Measurements from ENCODE around the gene NMUR1.

Gene NMUR1

GRCh38 chr2:231554327-231554726 is 24.1 kb upstream of the NMUR1 start:
- no peak for DNase-seq (ENCODE audit: low spot score)

- DNase-seq (ENCODE audit: low spot score) = no peak
Observed at GRCh38 chr2:231552752-231553151, 22.5 kb upstream of the NMUR1 start.

DNA sequence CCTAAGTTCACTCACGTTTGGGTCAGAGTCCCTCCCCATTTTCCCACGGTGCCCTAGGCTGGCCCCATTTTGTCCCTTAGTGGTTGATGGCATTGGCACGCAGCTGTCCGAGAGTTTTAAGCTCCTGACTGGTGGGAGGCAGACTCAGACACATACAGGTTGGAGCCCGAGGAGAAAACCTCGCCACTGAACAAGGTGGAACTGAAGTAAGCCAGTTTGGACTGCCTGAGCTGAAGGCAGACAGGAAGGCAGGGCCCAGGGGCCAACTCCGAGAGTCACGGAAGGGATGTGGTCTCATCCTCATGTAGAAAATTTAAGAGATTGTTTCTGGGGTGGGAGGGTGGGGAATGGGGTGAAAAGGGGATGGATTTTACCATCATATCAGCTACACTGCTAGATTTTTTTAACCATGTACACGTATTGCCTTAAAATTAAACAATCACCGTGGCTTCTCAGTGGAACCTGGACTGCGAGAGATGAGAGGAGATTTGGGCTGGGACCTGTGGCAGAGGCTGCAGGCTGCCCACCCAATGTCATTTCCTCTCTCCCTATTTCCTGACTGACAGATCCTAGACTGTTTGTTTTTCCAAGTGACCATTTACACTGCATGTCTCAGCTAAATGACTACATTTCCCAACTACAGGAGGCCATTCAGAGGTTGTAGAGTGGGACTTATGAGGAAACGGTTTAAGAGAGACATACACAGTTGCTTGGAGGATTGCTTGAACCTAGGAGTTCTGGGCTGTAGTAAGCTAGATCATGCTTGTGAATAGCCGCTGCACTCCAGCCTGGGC is 19.4 kb upstream of the NMUR1 start:
- no peak for DNase-seq (ENCODE audit: low spot score)

DNA sequence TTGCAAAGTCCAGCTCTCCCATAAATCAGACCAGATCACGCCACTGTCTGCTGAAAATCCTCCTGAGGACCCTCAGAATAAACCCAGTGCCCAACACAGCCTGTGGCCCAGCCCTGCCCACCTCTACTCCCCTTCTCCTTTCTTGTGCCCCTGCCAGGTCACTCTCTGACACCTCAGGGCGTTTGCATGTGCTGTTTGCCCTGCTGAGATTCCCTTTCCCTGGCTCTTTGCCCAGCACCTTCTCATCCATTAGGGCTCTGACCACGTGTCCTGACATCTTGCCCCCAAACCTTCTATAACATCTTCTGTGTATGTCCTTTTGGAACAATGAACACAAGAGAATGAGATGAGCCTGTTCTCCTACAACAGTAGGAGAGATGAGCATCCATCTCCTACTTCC is 18.5 kb upstream of the NMUR1 start:
- DNase-seq (ENCODE audit: low spot score) = no peak

DNA sequence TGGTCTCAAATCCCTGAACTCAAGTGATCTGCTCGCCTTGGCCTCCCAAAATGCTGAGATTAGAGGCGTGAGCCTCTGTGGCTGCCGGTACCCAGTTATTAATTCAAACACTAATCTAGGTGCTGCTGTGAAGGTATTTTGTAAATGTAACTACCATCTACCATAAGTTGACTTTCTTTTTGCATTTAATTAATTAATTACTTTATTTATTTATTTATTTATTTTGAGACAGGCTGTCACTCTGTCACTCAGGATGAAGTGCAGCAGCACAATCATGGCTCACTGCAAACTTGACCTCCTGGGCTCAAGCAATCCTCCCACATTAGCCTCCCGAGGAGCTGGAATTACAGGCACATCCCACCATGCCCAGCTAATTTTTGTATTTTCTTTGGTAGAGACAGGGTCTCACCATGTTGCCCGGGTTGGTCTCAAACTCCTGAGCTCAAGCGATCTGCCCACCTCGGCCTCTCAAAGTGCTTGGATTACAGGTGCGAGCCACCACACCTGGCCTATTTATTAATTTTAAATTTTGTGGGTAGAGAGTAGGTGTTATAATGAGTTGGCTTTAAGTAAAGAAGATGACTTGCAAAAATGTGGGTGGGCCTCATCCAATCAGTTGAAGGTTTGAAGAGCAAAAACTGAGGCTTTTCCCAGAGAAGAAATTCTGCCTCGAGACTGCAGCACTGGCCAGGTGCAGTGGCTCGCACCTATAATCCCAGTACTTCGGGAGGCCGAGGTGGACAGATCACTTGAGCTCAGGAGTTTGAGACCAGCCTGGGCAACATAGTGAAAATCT is 17.3 kb upstream of the NMUR1 start:
- DNase-seq (ENCODE audit: low spot score) = no peak

GRCh38 chr2:231546014-231546715 is 15.9 kb upstream of the NMUR1 start:
- no peak for DNase-seq (ENCODE audit: low spot score)

DNA sequence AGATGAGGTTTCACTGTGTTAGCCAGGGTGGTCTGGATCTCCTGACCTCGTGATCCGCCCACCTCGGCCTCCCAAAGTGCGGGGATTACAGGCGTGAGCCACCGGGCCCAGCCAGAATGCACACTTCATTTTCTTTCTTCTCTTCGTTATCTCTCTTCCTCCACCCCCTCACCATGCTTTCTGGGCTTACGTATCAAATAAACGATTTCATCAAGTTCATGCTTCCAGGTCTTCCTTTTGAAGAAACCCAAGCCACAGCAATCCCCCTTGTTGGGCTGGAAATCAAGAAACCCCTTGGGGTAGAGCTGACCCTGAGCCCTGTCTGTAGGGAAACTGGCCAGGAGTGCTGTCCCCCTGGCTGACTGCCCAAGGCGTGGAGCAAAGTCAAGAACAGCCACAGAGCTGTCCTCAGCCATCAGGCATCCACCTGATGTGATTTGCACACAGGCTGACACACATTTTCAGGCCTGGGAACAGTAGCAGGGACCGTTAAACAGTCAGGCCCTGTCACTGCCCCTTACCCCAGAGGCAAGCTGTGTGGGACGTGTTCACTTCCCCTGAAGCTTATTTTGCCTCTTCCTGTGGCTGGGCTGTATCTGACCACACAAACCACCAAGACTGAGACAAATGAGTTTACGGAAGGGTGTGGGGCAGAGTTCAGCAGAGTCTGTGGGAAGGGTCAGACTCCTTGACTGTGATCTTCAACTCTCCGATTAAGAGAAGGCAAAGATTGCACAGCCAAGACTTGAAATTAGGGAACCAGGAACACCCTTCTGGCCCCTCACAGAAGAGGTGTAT is 15.1 kb upstream of the NMUR1 start:
- DNase-seq (ENCODE audit: low spot score) = no peak

- no peak for DNase-seq (ENCODE audit: low spot score)
Observed at GRCh38 chr2:231542136-231542535, 11.9 kb upstream of the NMUR1 start.

DNA sequence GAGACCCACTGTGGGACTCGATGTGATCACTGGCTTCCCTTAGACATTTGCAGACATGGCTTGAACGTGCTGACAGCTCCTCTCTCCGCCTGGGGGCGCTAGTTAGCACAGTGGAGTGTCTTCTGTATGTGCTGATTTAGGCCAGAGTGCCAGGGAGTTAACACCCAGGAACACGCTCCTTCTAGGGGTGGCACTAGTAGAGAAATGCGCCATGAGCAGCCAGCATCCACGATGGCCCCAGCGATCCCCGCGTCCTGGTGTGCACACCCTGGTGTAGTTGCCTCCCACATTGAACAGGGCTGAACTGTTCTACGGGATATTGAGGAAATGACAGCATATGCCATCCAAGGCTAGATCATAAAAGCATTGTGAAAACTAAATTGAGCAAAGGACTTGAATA is 11.4 kb upstream of the NMUR1 start:
- no peak for DNase-seq (ENCODE audit: low spot score)

DNA sequence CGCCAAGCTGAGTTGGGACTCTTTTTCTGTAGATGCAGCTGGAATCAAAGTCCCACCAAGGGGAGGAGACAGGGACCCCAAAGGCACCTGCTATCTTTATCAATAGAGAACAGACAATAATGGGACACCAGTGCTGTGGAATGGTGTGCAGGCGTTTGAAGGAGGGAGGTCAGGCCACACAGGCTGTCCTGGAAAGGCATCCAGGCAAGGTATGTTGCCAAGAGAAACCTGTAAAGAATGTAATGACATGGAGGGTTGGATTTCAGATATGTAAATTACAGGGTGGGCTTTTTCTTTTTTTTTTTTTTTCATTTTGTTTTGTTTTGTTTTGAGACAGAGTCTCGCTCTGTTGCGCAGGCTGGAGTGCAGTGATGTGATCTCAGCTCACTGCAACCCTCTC is 9.7 kb upstream of the NMUR1 start:
- DNase-seq (ENCODE audit: low spot score) = no peak

- DNase-seq (ENCODE audit: low spot score) = no peak
Observed at GRCh38 chr2:231535961-231536360, 5.7 kb upstream of the NMUR1 start.

- no peak for DNase-seq (ENCODE audit: low spot score)
Observed at GRCh38 chr2:231533777-231534125, 3.5 kb upstream of the NMUR1 start.

DNA sequence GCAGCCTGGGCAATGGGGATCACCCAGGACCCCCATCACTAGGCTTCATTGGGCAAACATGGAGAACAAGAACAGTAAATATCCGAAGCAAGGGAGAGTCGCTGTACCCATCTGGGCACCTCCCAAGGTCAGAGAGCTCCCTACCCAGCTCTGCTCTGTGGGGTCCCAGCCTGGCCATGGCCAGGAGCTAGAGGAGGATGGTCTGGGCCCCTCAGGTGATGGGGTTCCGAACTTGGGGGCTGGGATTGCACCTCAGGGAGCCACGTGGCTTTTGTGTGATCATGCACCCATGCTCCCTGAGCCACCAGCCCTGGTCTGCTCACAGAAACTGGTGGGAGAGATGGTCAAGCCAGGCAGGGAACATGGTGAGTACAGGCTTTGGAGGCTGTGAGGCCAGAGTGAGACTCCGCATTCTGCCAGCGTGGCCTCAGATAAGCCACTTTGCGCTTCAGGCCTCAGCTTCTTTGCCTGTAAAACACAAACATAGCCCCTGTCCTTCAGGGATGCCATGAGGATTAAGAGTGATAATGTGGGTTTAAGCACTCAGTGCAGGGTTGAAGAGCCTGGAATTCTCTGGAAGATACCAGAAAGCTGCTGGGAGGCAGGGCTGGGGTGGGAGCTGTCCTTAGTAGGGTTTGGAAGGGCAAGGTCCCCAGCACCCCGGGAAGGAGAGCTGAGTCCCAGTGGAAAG is 3.0 kb upstream of the NMUR1 start:
- no peak for DNase-seq (ENCODE audit: low spot score)

GRCh38 chr2:231532756-231533035 is 2.5 kb upstream of the NMUR1 start:
- no peak for DNase-seq (ENCODE audit: low spot score)

DNA sequence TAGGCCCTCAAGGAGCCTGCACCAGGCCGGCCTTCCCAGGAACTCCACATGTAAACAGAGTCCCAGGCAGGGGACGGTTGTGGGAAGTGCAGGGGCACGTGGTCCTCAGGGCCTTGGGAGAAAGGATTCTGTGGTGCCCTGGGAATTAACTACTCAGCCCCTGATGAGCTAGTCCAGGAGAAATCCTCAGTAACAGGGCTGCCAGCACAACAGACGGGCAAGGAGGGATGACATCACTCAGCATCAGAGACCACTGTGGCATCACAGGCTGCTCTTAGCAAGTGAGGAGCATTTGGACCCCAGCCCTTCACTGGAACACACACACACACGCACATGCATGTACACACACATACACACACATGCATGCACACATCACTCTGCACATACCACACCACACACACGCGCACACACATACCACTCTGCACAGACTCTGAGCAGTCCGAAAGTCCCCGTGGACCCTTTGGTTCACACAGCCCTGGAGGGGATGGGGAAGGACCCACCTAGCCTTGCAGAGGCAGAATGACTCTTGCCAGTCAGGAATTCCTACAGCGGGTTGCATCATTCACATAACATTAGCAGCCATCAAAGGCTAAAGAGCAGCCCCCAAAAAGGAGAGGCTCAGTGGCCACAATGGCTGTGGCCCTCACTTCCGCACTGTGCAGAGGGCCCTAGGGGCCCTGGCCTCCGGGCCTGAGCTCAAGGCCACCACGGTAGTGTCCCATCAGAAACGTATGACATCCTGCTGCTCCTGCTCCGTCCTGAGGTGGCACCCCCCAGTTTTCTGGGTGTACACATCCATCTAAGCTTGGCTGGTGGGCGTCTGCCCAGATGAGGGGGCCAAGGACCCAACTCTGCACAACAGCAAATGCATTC is 1.9 kb upstream of the NMUR1 start:
- DNase-seq (ENCODE audit: low spot score) = no peak

DNA sequence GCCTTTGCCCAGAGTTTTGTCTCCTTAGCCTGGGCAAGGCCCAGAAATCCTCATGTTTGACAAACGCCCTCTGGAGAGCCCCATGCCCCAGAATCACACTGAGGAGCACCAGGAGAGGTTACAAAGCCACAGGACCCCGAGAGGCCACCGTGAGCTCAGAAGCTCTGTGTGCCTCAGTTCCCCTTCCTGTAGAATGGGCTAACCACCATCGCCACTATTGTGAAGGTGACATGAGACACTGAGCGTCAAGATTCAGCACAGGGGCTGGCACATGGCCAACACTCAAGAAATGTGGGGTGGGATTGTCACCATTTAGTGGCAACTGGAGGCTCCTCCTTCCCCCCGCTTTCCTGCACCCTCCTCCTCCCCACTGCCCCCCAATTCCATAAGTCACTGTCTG is 1.2 kb upstream of the NMUR1 start:
- DNase-seq (ENCODE audit: low spot score) = no peak

GRCh38 chr2:231528636-231529030 is 1.6 kb downstream of the NMUR1 start:
- DNase-seq (ENCODE audit: low spot score) = no peak

- no peak for DNase-seq (ENCODE audit: low spot score)
Observed at GRCh38 chr2:231527955-231528635, 2.1 kb downstream of the NMUR1 start.

DNA sequence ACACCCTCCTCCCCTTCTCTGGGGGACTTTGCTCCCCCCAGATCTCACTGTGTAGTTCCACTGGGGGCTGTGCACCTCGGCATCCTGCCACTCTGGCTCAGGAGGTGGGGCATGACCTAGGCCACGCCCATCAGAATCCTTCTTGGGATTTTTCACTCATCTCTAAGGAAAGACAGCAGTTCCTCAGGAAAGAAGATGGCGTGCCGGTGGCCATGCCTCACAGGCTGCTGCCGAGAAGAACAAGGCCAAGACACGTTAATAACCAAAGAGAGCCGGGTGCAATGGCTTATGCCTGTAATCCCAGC is 3.2 kb downstream of the NMUR1 start:
- DNase-seq (ENCODE audit: low spot score) = no peak

DNA sequence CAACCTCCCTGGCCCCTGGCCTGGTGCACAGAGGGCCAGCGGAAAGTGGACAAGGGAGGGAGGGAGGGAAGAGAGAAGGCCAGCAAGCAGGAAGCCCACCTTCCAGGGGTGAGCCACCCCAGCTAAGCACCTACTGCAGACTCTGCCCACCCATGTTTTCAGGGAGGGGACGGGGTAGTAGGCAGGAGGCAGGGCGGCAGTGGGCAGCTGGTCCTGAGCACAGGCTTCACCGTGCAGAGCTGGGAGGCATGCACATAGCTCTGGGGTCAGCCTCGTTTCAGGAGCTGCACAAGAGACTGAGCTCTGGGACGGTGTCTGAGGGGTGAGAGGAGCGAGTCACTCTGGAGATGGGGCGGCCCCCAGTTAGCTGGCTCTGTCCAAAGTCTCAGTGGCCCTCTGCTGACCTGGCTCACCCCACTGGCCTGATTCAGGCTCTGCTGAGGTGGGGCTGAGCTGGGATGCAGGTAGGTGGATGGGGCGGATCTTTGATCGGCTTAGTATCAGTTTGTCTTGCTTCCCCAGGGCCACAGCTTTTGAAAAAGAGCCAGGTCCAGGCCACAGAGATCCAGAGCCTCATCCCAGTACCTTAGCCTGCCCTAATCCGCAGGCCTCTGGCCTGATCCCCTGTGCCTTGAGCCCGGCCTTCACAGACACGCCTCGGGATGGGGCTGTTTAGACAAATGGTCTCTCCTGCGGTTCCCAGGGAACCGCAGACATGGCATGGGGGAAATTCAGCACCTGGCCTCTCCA is 3.7 kb downstream of the NMUR1 start:
- DNase-seq (ENCODE audit: low spot score) = no peak
